ENCODE data around the gene ATG4B.

- no peak for TF ChIP-seq TOX (CRISPR knock-in tag; IDR thresholded peaks at IDR 0.05; ENCODE audit: borderline replicate concordance)
- TF ChIP-seq GLIS3 (CRISPR knock-in tag; IDR thresholded peaks at IDR 0.05), result no peak
- TF ChIP-seq ZNF8 (CRISPR knock-in tag; IDR thresholded peaks at IDR 0.05), result no peak
- no peak for TF ChIP-seq SNAI2 (CRISPR knock-in tag; IDR thresholded peaks at IDR 0.05)
- no peak for TF ChIP-seq ARNTL (CRISPR knock-in tag; IDR thresholded peaks at IDR 0.05; ENCODE audit: borderline replicate concordance, low read depth)
- no peak for TF ChIP-seq ZFP30 (CRISPR knock-in tag; IDR thresholded peaks at IDR 0.05)
- TF ChIP-seq CREB5 (CRISPR knock-in tag; IDR thresholded peaks at IDR 0.05; ENCODE audit: low read depth), result no peak
- no peak for TF ChIP-seq POU6F1 (CRISPR knock-in tag; IDR thresholded peaks at IDR 0.05; ENCODE audit: borderline replicate concordance, low read depth)
- no peak for TF ChIP-seq ZFP3 (CRISPR knock-in tag; IDR thresholded peaks at IDR 0.05)
- TF ChIP-seq RARB (CRISPR knock-in tag; IDR thresholded peaks at IDR 0.05), result no peak
- no peak for TF ChIP-seq PATZ1 (CRISPR knock-in tag; IDR thresholded peaks at IDR 0.05; ENCODE audit: borderline replicate concordance)
Observed at GRCh38 chr2:241619597-241620418, 17.7 kb upstream of the ATG4B start.

All from SK-N-SH treated with all-trans-retinoic acid at 6 μM for 48 hours (cell line).